ENCODE data around the gene C19orf67. TPM values are rescaled to one million over a fixed set of nuclear protein-coding genes. Genes with fewer than 3 reads are reported as not detected.

Gene C19orf67
- total RNA-seq, 1 experiment from 2014 or later, result not detected

- Histone ChIP-seq H3K9me2 (replicated peaks; ENCODE audit: low read length) (no peaks in the 10 kb centered on the region), H3K4me3 (ENCODE audit: low read length) (peak overlapping the region; percentile 78), H3F3A (ENCODE audit: low read length, unreplicated experiment) (peaks cover 11% of the 10 kb centered on the region), H3K4me1 (ENCODE audit: insufficient read depth, low read length) (peaks cover 17% of the 10 kb centered on the region), H3K9me3 (ENCODE audit: low read length) (no peaks in the 10 kb centered on the region), H3K27me3 (ENCODE audit: low read length) (no peaks in the 10 kb centered on the region), H3K9ac (ENCODE audit: low read length) (peak overlapping the region; percentile 60), H4K20me1 (ENCODE audit: low read length) (no peaks in the 10 kb centered on the region), H3K27ac (ENCODE audit: low read length) (no peak overlapping the region), H3K36me3 (ENCODE audit: low read depth, low read length) (peaks cover 4% of the 10 kb centered on the region; the same call in 1 of the 2 replicates), H3K4me2 (ENCODE audit: low read length) (peak overlapping the region; percentile 92), H3K79me2 (ENCODE audit: low read length) (peaks cover 32% of the 10 kb centered on the region), H2AFZ (ENCODE audit: low read length) (peak overlapping the region; percentile 42)
- CTCF ChIA-PET, result interaction anchor here (1.1 kb wide), 1 partner anchor 20 kb away, joined by 10 read pairs; the partner anchor contains the start of gene ASF1B
- no peak for TF ChIP-seq CTCF (conservative IDR thresholded peaks at IDR 0.05; ENCODE audit: low read depth, low read length)
- TF ChIP-seq EZH2 (IDR thresholded peaks at IDR 0.05; ENCODE audit: low read length, unreplicated experiment), result no peak
- no peak for TF ChIP-seq EZH2phosphoT487 (IDR thresholded peaks at IDR 0.05; ENCODE audit: borderline replicate concordance, low read length)
- intact Hi-C loops (cut with micrococcal nuclease), result no loop called here
- no TSS peak for BruUV-seq (replicated peaks)
- ATAC-seq (peak; percentile 1), DNase-seq (no peak)
- POLR2A ChIA-PET (ENCODE audit: unreplicated experiment), result interaction anchor here (0.6 to 1.0 kb wide), 3 partner anchors 19 to 280 kb away, joined by 3 to 6 read pairs (median 4); partner anchors contain the start of gene ASF1B
Observed at GRCh38 chr19:14116918-14117578, 31.5 kb upstream of the C19orf67 start.

GRCh38 chr19:14116525-14116917 is 30.9 kb upstream of the C19orf67 start:
- ATAC-seq, result no peak
- H3K36me3 ChIP-seq (ENCODE audit: low read depth, low read length), result peaks cover 3% of the 10 kb centered on the region; the same call in 1 of the 2 replicates
- H3K9me3 ChIP-seq (ENCODE audit: low read length), result no peaks in the 10 kb centered on the region
- peak overlapping the region; percentile 60 for H3K9ac ChIP-seq (ENCODE audit: low read length)
- POLR2A ChIA-PET (ENCODE audit: unreplicated experiment), result no interaction called here
- TF ChIP-seq CTCF (conservative IDR thresholded peaks at IDR 0.05; ENCODE audit: low read depth, low read length) (no peak), EZH2phosphoT487 (IDR thresholded peaks at IDR 0.05; ENCODE audit: borderline replicate concordance, low read length) (no peak), EZH2 (IDR thresholded peaks at IDR 0.05; ENCODE audit: low read length, unreplicated experiment) (no peak)
- H3K4me3 ChIP-seq (ENCODE audit: low read length), result peak overlapping the region; percentile 78
- no peaks in the 10 kb centered on the region for H3K27me3 ChIP-seq (ENCODE audit: low read length)
- no peak for DNase-seq
- peak overlapping the region; percentile 42 for H2AFZ ChIP-seq (ENCODE audit: low read length)
- peak overlapping the region; percentile 92 for H3K4me2 ChIP-seq (ENCODE audit: low read length)
- CTCF ChIA-PET, result no interaction called here
- no TSS peak for BruUV-seq (replicated peaks)
- no peaks in the 10 kb centered on the region for H3K9me2 ChIP-seq (replicated peaks; ENCODE audit: low read length)
- H4K20me1 ChIP-seq (ENCODE audit: low read length), result no peaks in the 10 kb centered on the region
- H3K79me2 ChIP-seq (ENCODE audit: low read length), result peaks cover 32% of the 10 kb centered on the region
- H3F3A ChIP-seq (ENCODE audit: low read length, unreplicated experiment), result peaks cover 11% of the 10 kb centered on the region
- intact Hi-C loops (cut with micrococcal nuclease), result no loop called here
- peaks cover 17% of the 10 kb centered on the region for H3K4me1 ChIP-seq (ENCODE audit: insufficient read depth, low read length)
- no peak overlapping the region for H3K27ac ChIP-seq (ENCODE audit: low read length)

- TF ChIP-seq EZH2 (IDR thresholded peaks at IDR 0.05; ENCODE audit: low read length, unreplicated experiment) (no peak), EZH2phosphoT487 (IDR thresholded peaks at IDR 0.05; ENCODE audit: borderline replicate concordance, low read length) (no peak), CTCF (conservative IDR thresholded peaks at IDR 0.05; ENCODE audit: low read depth, low read length) (no peak)
- Histone ChIP-seq H3K79me2 (ENCODE audit: low read length) (peaks cover 32% of the 10 kb centered on the region), H3K27me3 (ENCODE audit: low read length) (no peaks in the 10 kb centered on the region), H3K4me3 (ENCODE audit: low read length) (peak overlapping the region; percentile 78; the same call in 1 of the 2 replicates), H3K36me3 (ENCODE audit: low read depth, low read length) (no peaks in the 10 kb centered on the region), H3K9me2 (replicated peaks; ENCODE audit: low read length) (no peaks in the 10 kb centered on the region), H2AFZ (ENCODE audit: low read length) (no peak overlapping the region), H3K4me2 (ENCODE audit: low read length) (peak overlapping the region; percentile 92), H3K27ac (ENCODE audit: low read length) (no peak overlapping the region), H3F3A (ENCODE audit: low read length, unreplicated experiment) (peaks cover 11% of the 10 kb centered on the region), H4K20me1 (ENCODE audit: low read length) (no peaks in the 10 kb centered on the region), H3K9me3 (ENCODE audit: low read length) (no peaks in the 10 kb centered on the region), H3K9ac (ENCODE audit: low read length) (no peak overlapping the region), H3K4me1 (ENCODE audit: insufficient read depth, low read length) (peaks cover 17% of the 10 kb centered on the region)
- no TSS peak for BruUV-seq (replicated peaks)
- POLR2A ChIA-PET (ENCODE audit: unreplicated experiment), result interaction anchor here (0.6 kb wide), 1 partner anchor 287 kb away, joined by 5 read pairs; no protein-coding TSS in a partner anchor
- no peak for ATAC-seq
- intact Hi-C loops (cut with micrococcal nuclease), result no loop called here
- CTCF ChIA-PET, result no interaction called here
- no peak for DNase-seq
Observed at GRCh38 chr19:14115756-14116155, 30.2 kb upstream of the C19orf67 start.
